NT2/D1 (cell line): ENCODE data around the gene SLC19A1.

Experiments
- YY1 ChIP-seq: IDR thresholded peaks from 2 replicates; pipeline ENCODE4 v1.6.1; 2011; ENCODE audit not compliant: insufficient read length, insufficient read depth
- ZNF274 ChIP-seq: IDR thresholded peaks from 2 replicates; pipeline ENCODE4 v1.6.1; 2011; ENCODE audit warnings: mild to moderate bottlenecking, low read depth, low read length

DNA sequence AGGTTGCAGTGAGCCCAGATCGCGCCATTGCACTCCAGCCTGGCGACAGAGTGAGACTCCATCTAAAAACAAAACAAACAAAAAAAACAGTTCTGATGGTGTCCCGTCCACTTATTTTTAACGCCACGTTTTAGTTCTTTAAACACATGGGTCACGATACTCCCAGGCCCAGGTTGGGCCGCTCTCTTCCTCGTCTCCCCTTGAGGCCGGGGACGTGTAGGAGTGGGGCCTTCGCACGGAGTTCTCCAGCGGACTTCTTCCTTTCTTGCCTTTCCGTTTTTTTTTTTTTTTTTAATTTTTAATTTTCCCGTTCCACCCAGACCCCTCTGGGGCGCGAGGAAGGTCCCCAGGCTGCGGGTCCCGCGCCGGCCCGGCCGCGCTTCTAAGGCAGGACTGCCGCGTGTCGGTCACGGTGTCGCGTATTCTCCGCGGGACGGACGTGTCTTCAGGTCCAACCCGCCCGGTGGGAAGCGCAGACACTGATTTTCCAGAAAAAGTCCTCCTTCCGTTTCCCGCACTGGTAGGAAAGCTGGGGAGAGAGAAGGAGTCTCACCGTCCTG is 47.5 kb upstream of the SLC19A1 start:
- TF ChIP-seq ZNF274: no peak
- no peak for TF ChIP-seq YY1
